Lower leg skin (tissue), 4 donors: Measurements from ENCODE around the gene DTD1. TPM values are rescaled to one million over a fixed set of nuclear protein-coding genes. Genes with fewer than 3 reads are reported as not detected.

Source experiments
- DNase-seq, 2 donors: peaks; one replicate each; pipeline ENCODE4 v3.0.0-alpha.2; 2019; ENCODE audit warnings: low spot score in 2 of 2
- H3K4me3 ChIP-seq: fragments of 200-600 bp; sonication (generic); 2 replicates; pipeline ENCODE4 v1.5.1; 2017; ENCODE audit warnings: mild to moderate bottlenecking, low read depth; ENCODE audit not compliant: poor library complexity, severe bottlenecking
- POLR2A ChIP-seq, 2 donors: fragments of 450-650 bp; IDR thresholded peaks; one replicate each; pipeline ENCODE4 v1.6.1; 2016 to 2017; ENCODE audit warnings: antibody characterized with exemption in 2 of 2, mild to moderate bottlenecking in 1 of 2, moderate library complexity in 1 of 2
- WGBS, 2 donors: methylation state at CpG; one replicate each; pipeline ENCODE4 v1.1.5; 2018; 5-methylcytosine and 5-hydroxymethylcytosine counted together
- intact Hi-C: fragments of 100-400 bp; cut with DNase I; formaldehyde crosslinking; loops from one replicate; pipeline ENCODE4 v1.15.0; 2023; ENCODE audit warnings: low total_unique reads
- total RNA-seq, 4 donors: library from RNA; depleted of rRNA; stranded (reverse); fragments of >200 nt; gene quantifications; one replicate each; pipeline ENCODE4 v1.1.0, GENCODE V29; 2016
- TF ChIP-seq, protein P1 (sequence below), 3 donors: fragments of 450-650 bp; IDR thresholded peaks; one replicate each; pipeline ENCODE4 v1.5.1; 2016; ENCODE audit warnings: antibody characterized with exemption in 3 of 3, mild to moderate bottlenecking in 3 of 3, moderate library complexity in 2 of 3

Gene DTD1
- total RNA-seq, 4 donors from 2014 or later: 21.7 to 41.8 (median 39.8) TPM

DNA sequence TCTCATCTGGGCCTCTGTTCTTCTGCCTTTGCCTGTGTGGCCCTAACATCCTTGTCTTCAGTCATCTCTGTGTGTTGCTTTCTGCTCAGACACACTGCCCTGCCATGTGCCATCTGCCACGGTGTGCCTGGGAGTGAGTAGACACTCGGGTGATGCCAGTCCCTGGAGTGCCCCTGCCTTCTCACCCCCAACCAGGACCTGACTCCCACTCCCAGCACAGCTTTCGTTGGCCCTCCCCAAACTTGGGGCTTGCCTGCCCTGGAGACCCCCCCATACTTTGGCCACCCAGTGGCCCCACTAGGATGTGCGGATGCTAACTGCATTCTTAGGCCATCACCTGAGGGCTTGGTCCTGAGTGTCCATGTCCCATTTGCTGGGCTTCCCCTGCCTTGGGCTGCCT is 149.3 kb downstream of the DTD1 start:
- intact Hi-C loops: no loop called here
- no peak overlapping the region for H3K4me3 ChIP-seq
- no peak for DNase-seq
- TF ChIP-seq, protein P1, sequence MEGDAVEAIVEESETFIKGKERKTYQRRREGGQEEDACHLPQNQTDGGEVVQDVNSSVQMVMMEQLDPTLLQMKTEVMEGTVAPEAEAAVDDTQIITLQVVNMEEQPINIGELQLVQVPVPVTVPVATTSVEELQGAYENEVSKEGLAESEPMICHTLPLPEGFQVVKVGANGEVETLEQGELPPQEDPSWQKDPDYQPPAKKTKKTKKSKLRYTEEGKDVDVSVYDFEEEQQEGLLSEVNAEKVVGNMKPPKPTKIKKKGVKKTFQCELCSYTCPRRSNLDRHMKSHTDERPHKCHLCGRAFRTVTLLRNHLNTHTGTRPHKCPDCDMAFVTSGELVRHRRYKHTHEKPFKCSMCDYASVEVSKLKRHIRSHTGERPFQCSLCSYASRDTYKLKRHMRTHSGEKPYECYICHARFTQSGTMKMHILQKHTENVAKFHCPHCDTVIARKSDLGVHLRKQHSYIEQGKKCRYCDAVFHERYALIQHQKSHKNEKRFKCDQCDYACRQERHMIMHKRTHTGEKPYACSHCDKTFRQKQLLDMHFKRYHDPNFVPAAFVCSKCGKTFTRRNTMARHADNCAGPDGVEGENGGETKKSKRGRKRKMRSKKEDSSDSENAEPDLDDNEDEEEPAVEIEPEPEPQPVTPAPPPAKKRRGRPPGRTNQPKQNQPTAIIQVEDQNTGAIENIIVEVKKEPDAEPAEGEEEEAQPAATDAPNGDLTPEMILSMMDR (IDR thresholded peaks at IDR 0.05): no peak
- no peak for TF ChIP-seq POLR2A (IDR thresholded peaks at IDR 0.05)
- 97 to 100% methylated on average over 4 of the region's 4 CpGs for WGBS, 2 donors

DNA sequence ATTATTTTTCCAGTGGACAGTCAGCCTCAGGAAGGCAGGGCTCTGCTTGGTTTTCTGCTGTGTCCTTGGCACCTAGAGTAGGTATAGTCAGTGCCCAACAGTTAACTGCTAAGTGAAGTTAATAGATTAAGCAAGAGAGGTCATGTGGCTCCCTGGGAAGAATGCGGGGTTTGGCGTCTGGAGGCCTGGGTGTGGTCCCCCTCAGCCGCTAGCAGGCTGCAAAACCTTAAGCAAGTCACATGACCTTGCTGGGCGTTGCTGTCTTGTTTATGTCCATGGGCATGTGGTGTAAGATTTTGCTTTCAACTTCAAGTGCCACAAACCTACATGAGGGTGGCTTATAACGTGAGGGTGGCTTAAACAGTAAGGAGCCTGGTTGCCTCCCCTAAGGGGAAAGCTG is 150.2 kb downstream of the DTD1 start:
- TF ChIP-seq, protein P1 (IDR thresholded peaks at IDR 0.05): no peak
- TF ChIP-seq POLR2A (IDR thresholded peaks at IDR 0.05): no peak
- WGBS, 2 donors: 43 to 44% methylated on average over 5 of the region's 5 CpGs
- intact Hi-C loops: no loop called here
- DNase-seq: peak in 1 of 2 donors; percentile 55
- no peak overlapping the region for H3K4me3 ChIP-seq

DNA sequence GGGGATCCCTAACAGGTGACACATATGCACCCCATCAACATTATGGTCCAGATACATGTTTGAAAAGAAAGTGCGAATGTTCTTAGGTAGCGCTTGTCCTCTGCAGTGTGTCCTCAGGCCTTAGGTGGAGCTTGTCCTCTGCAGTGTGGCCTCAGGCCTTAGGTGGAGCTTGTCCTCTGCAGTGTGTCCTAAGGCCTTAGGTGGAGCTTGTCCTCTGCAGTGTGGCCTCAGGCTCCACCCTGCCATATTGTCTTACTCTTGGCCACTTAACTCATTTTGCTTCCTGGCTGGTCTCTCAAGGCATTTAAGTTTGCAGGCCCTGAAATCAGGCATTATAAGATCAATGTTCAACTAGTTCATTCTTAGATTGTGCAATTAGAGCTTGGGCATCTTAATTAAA is 151.0 kb downstream of the DTD1 start:
- no peak overlapping the region for H3K4me3 ChIP-seq
- WGBS, 2 donors: 91 to 100% methylated on average over 2 of the region's 2 CpGs
- DNase-seq: no peak
- intact Hi-C loops: no loop called here
- TF ChIP-seq POLR2A (IDR thresholded peaks at IDR 0.05): no peak
- TF ChIP-seq, protein P1 (IDR thresholded peaks at IDR 0.05): no peak

DNA sequence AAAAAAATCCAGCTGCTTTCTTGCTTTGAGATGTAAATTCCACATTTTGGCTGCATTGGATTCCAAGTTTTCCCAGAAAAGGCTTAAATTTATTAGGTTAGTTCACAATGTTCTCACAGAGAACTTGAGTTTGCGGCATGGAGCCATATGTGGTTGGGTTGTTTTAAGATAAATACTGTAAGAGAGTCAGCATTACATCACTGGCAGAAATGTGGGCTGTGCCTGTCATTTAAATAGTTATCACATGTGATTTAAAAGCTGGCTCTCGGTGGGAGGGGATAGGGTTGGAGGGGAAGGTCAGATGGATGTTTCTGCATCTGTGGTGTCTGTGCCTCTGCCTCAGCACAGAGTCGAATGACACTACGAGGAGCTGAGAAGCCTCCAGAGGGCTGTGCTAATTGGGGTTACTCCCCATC is 151.9 kb downstream of the DTD1 start:
- no peak overlapping the region for H3K4me3 ChIP-seq
- 51 to 57% methylated on average over 4 of the region's 4 CpGs for WGBS, 2 donors
- DNase-seq: peak in 1 of 2 donors; percentile 35
- TF ChIP-seq POLR2A (IDR thresholded peaks at IDR 0.05): no peak
- intact Hi-C loops: no loop called here

DNA sequence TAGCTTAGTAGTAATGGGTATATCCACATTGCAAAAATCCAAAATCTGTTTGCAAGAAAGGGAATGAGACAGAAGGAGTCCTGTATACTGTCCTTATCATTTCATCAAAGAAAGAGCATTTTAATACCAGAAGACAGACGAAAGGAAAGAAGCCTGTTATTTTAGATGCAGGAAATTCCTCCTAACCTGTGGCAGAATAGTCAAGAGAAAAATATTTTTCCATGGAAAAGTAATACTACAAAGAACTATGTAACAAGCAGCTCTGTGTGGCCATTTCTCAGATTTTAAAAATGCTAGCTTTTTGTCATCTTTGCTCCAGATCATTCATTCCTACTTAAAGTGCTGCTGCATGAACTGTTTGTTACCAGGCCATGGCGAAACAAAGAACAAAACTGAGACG is 152.9 kb downstream of the DTD1 start:
- TF ChIP-seq, protein P1 (IDR thresholded peaks at IDR 0.05): no peak
- no peak for TF ChIP-seq POLR2A (IDR thresholded peaks at IDR 0.05)
- intact Hi-C loops: no loop called here
- no peak for DNase-seq
- no peak overlapping the region for H3K4me3 ChIP-seq
- WGBS, 2 donors: 88 to 93% methylated on average over 3 of the region's 3 CpGs

DNA sequence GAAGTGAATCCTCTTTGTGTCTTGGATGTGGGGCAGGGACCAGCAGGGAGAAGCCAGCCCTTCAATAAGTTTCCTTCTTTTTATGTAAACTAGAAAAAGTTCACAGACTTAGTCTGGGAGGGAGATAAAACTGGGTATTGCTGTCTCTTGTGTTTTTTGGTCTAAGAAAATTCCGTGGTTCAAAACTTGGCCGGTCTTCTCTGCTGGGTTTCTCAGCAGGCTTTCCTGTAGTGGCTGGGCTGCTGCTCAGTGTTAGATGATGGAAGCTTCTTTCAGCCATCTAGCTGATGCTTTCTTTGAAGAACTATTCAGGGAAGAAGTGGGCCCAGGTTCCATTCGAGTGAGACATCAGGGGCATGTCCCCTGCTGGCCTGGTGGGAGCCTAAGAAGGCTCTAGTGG is 155.0 kb downstream of the DTD1 start:
- TF ChIP-seq POLR2A (IDR thresholded peaks at IDR 0.05): no peak
- TF ChIP-seq, protein P1 (IDR thresholded peaks at IDR 0.05): no peak
- DNase-seq: no peak
- intact Hi-C loops: no loop called here
- WGBS, 2 donors: 91 to 94% methylated on average over 3 of the region's 3 CpGs
- H3K4me3 ChIP-seq: no peak overlapping the region
